NCI-H526 treated with DMSO at 0.1 percent for 48 hours (cell line): ENCODE results near the gene RPL26.
"Not testable (repeated sequence)": the region's sequence is repeated elsewhere in the genome, so short reads cannot be mapped to it uniquely, and the experiment has no call there.

Source experiments
- DNase-seq: peaks from one replicate; lab custom pipeline; 2025; lab: John Stamatoyannopoulos, UW

Gene RPL26

DNA sequence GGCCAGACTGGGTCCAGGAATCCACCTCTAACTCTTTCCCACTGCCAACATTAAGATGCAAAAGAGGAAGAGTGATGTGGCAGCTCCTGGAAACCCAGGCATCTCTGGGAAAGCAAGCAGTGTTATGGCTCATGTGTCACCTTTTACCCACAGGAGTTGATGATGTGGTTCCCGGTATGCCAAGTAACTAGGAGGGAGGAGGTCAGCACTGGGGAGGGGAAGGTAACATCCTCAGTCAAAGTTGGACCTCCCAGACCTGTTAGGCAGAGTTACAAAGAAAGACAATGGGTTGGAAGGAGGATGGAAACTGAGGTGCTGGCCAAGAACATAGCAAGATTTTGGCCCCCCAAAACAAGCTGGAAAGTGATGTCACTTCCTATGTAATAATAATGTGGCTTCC is 17.9 kb downstream of the RPL26 start:
- DNase-seq: no peak

- no peak for DNase-seq
Observed at GRCh38 chr17:8362651-8363332, 20.2 kb downstream of the RPL26 start.

DNA sequence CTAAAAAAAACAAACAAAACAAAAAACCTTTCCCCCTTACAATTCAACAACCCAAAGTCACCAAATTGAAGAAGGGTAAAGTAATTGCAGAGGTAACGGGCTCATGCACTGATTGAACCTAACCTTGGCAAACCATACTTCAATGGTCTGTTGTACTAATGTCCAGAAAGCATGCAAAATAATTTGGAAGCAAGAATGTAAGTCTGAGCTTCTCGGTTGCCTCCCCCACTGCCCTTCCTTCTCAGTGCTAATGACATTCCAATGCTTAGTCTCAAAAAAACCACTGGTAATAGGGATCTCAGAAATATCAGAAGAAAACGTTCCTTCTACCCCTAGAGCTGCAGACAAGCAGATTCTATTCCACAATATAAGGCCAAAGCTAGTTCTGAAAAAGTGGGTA is 22.2 kb downstream of the RPL26 start:
- no peak for DNase-seq

GRCh38 chr17:8360260-8360659 is 22.7 kb downstream of the RPL26 start:
- DNase-seq: no peak

DNA sequence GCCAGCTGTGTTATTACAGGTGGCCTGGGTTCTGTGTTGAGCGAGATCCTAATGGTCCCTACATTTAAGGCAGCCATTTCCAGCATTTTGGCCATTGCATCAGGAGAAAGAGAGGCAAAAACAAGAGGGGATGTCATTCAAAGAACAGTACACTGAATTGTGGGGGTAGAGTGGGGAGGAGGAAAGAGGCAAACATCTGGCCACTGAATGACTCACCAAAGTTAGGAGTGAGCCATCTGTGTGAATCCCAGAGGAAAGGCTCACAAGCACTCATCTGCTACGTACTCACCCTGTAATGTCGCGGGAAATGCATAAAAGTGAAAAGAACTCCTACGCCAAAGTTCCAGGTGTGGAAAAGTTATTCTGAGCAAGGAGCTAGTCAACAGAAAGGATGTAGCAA is 23.2 kb downstream of the RPL26 start:
- no peak for DNase-seq

DNA sequence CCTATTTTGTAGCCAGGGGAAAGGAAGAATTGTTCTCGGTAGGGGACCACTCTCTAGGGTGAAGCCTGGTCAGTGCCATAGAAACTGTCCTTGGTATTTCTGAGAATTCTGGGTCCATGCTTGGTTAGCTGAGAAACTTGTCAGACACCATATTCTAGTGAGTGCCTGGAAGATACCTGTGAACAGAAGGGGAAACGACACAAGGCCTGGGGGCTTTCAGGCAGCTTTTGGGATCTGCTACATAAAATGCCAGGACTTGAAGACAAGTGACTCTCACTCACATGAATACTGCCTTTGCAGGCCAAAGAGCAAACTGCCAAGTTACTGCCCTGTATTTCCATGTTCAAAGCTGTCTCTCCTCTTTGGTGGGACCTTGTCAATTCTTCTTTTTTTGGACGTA is 25.1 kb downstream of the RPL26 start:
- DNase-seq: no peak

DNA sequence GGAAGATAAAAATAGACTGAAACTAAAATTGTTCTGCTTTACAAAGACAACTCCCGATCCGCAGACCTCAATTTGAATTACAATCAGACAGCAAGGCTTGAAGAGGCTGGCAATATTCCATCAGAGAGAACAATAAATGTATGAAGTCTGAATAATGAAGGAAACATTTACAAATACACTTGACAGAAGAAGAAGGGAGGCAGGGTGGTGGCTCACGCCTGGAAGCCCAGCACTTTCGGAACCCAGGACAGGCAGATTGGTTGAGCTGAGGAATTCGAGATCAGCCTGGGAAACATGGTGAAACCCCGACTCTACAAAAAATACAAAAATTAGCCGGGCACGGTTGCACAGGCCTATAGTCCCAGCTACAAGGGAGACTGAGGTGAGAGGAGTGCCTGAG is 28.8 kb downstream of the RPL26 start:
- no peak for DNase-seq

DNA sequence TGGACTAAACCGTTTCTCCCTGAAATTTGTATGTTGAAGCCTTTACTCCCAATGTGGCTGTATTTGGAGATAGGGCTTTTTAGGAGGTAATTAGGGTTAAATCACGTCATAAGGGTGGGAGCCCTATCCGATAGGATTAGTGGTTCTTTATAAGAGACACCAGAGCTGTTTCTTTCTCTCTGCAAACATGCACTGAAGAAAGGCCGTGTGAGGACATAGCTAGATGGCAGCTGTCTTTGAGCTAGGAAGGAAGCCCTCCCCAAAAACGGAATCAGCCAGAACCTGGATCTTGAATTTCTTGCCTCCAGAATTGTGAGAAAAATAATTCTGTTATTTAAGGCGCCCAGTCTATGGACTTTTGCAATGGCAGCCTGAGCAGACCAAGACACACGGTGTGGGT is 29.3 kb downstream of the RPL26 start:
- no peak for DNase-seq

DNA sequence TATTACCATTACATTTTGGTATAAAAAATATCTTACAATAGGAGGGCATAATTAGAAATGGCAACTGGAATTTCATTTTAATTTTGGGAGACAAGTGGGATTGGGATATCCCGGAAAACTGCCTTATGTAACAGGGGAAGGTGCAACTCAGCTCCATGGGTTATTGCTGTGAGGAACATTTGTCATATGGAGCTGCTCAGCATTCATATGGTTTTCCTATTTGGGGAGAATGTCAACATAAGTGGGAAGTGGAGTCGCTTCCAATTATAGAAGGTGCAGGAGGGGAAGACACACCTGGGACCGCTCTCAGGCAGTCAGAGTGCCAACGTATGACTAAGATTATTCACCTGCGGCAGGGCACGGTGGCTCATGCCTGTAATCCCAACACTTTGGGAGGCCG is 32.7 kb downstream of the RPL26 start:
- DNase-seq: no peak

DNA sequence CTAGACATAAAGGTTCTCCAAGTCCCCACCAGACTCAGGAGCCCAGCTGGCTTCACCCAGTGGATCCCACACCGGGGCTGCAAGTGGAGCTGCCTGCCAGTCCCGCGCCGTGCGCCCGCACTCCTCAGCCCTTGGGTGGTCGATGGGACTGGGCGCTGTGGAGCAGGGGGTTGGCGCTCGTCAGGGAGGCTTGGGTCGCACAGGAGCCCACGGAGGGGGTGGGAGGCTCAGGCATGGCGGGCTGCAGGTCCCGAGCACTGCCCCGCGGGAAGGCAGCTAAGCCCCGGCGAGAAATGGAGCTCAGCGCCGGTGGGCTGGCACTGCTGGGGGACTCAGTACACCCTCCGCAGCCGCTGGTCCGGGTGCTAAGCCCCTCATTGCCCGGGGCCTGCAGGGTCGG is 36.0 kb downstream of the RPL26 start:
- not testable (repeated sequence) for DNase-seq

DNA sequence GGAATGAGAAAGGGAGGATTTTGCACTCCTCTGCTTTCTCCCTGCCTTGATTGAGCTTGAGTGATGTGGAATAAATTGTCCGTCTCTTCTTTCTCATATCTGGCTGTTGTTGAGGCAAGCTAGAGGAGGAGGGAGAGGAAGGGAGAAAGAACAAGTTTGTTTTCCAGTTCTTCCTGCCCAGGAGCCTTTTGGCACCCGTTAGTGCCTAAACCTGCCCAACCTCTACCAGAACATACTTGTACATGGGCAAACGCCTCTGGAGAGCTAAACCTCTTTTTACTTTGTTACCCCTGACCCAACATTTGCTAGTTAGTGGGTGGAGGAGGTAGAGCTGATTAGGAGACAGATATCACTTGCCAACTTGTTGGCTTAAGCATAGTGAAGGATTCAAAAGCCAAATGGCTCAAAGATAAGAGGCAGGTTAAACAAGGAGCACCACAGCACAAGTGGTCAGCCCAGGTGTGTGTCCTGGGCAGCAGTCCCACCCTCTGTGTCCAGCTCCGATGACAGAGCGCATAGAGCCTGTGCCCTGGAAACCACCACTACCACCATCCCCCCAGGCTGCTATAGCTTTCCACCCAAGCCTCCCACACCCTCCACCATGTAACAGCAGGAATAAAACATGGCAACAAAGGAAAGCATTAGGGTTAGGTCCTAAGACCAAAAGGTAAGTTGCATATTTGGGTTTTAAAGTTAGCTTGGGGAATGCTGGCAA is 36.9 kb downstream of the RPL26 start:
- no peak for DNase-seq

GRCh38 chr17:8345052-8345690 is 37.8 kb downstream of the RPL26 start:
- DNase-seq: no peak

GRCh38 chr17:8341456-8341855 is 41.5 kb downstream of the RPL26 start:
- no peak for DNase-seq

DNA sequence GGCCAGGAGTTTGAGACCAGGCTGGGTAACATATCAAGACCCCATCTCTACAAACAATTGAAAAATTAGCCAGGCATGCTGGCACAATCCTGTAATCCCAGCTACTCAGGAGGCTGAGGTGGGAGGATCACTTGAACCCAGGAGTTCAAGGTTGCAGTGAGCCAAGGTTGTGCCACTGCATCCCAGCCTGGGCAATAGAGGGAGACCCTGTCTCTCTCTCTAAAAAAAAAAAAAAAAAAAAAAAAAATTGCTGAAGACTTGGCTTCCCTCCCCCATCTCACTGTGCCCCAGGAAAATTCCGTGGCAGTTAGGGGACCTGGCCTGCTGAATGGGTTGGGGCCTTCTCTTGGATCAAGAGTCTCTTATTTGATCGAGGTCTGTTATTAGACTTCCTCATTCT is 43.5 kb downstream of the RPL26 start, which contains the start of gene ODF4:
Gene ODF4 (plus strand): TSS at position 301 of the 400 bp plus-strand sequence. CDS start 212 bp downstream, outside the sequence.
- no peak for DNase-seq

- DNase-seq: no peak
Observed at GRCh38 chr17:8338753-8339140, 44.2 kb downstream of the RPL26 start.

- no peak for DNase-seq
Observed at GRCh38 chr17:8337802-8338752, 44.9 kb downstream of the RPL26 start.

GRCh38 chr17:8333281-8333680 is 49.7 kb downstream of the RPL26 start:
- no peak for DNase-seq

- DNase-seq: no peak
Observed at GRCh38 chr17:8332688-8333087, 50.3 kb downstream of the RPL26 start.

GRCh38 chr17:8332128-8332527 is 50.9 kb downstream of the RPL26 start:
- no peak for DNase-seq
